ENCODE measurements around the gene NEDD8.
A peak's percentile ranks its signal among the peaks of the same experiment; 100 is the strongest.

Gene NEDD8

GRCh38 chr14:24185741-24186140, 46.4 kb downstream of the NEDD8 start:
- Mint-ChIP-seq H3K4me1 (peaks cover 29% of the 10 kb centered on the region), H3K27me3 (ENCODE audit: low read depth) (no peaks in the 10 kb centered on the region), H3K36me3 (ENCODE audit: low read depth) (peaks cover 29% of the 10 kb centered on the region), H3K9me3 (no peaks in the 10 kb centered on the region), H3K4me3 (peak overlapping the region in 2 of 3 experiments; percentile 47 to 55), H3K27ac (no peak overlapping the region)
- no peak for TF ChIP-seq CTCF (IDR thresholded peaks at IDR 0.05; ENCODE audit: unreplicated experiment in 3 of 3)

- peak overlapping the region in 2 of 3 experiments; percentile 24 to 46 for H3K4me3 Mint-ChIP-seq
- H3K4me1 Mint-ChIP-seq: peaks cover 27% of the 10 kb centered on the region
- TF ChIP-seq CTCF (IDR thresholded peaks at IDR 0.05; ENCODE audit: unreplicated experiment in 3 of 3): no peak
- H3K27me3 Mint-ChIP-seq (ENCODE audit: low read depth): no peaks in the 10 kb centered on the region
- no peak overlapping the region for H3K27ac Mint-ChIP-seq
- H3K36me3 Mint-ChIP-seq (ENCODE audit: low read depth): peaks cover 31% of the 10 kb centered on the region
- no peaks in the 10 kb centered on the region for H3K9me3 Mint-ChIP-seq
Measured at GRCh38 chr14:24185026-24185425, 47.1 kb downstream of the NEDD8 start.

- peaks cover 27% of the 10 kb centered on the region for H3K4me1 Mint-ChIP-seq
- H3K27ac Mint-ChIP-seq: no peak overlapping the region
- no peaks in the 10 kb centered on the region for H3K27me3 Mint-ChIP-seq (ENCODE audit: low read depth)
- H3K36me3 Mint-ChIP-seq (ENCODE audit: low read depth): peaks cover 34% of the 10 kb centered on the region
- peak overlapping the region in 1 of 3 experiments; percentile 40 for H3K4me3 Mint-ChIP-seq
- no peak for TF ChIP-seq CTCF (IDR thresholded peaks at IDR 0.05; ENCODE audit: unreplicated experiment in 3 of 3)
- no peaks in the 10 kb centered on the region for H3K9me3 Mint-ChIP-seq
Measured at GRCh38 chr14:24184104-24184970, 47.8 kb downstream of the NEDD8 start.

DNA sequence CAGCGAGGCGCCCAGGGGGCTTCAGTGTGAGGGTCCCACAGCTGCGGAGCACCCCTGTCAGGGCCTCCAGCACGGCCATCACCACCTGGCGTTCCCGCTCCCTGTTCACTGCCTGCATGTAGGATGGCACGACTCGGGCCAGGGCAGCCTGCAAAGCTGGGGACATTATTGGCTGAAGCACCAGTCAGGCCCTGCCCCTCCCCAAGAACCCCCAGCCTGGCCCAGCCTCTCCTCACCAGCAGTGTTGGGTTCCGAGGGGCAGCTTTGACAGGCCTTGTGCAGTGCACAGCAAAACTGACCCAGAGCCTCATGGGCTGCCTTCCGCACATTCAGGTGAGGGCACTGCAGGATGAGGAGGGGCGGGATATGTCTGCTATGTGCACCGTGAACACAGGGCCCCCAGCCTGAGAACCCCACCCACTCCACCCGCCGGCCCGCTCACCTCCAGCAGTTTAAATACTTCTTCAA, 49.1 kb downstream of the NEDD8 start:
- Mint-ChIP-seq H3K9me3 (no peaks in the 10 kb centered on the region), H3K4me1 (peaks cover 21% of the 10 kb centered on the region), H3K4me3 (no peak overlapping the region), H3K27ac (no peak overlapping the region), H3K36me3 (ENCODE audit: low read depth) (peaks cover 35% of the 10 kb centered on the region), H3K27me3 (ENCODE audit: low read depth) (no peaks in the 10 kb centered on the region)
- no peak for TF ChIP-seq CTCF (IDR thresholded peaks at IDR 0.05; ENCODE audit: unreplicated experiment in 3 of 3)

DNA sequence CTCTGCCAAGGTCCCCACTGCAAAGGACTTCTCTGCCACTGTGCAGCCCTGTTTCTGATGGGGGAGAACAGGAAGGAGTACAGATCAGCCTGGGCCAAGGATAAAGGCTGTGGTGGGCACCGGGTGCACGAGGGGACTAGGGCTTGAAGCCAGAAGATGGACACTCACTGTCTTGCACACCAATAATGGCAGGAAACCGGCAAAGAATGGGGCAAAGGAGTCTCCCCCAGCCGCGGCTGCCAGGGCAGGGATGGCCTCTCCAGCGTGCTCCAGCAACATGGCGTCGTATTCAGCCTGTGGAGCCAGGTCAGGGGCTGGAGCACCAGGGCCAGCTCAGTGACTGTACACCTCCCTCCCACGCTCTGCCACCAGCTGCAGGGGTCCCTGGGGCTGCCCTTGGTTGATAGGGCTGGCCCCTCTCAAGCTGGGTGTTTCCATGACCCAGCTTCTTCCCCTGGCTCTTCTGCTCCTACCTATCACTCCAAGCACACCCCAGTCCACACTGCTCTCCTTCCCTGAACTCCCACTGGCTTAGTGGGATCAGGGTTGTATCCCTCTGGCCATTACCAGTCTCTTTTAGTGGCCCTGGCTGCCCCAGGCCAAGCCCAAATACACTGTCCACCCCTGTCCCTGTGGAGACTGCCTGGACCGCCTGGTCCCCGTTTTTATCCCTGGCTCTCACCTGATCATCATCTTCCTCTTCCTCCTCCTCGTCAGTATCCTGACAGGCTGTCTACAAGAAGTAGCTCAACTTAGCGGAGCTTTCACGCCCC, 49.9 kb downstream of the NEDD8 start:
- peaks cover 13% of the 10 kb centered on the region for H3K4me1 Mint-ChIP-seq
- no peak for TF ChIP-seq CTCF (IDR thresholded peaks at IDR 0.05; ENCODE audit: unreplicated experiment in 3 of 3)
- H3K9me3 Mint-ChIP-seq: no peaks in the 10 kb centered on the region
- H3K36me3 Mint-ChIP-seq (ENCODE audit: low read depth): peaks cover 35% of the 10 kb centered on the region
- H3K27ac Mint-ChIP-seq: peak overlapping the region in 1 of 3 experiments; percentile 63
- no peak overlapping the region for H3K4me3 Mint-ChIP-seq
- H3K27me3 Mint-ChIP-seq (ENCODE audit: low read depth): no peaks in the 10 kb centered on the region

Data from nephron (organoid).